Measurements from ENCODE around the gene DIS3.

DNA sequence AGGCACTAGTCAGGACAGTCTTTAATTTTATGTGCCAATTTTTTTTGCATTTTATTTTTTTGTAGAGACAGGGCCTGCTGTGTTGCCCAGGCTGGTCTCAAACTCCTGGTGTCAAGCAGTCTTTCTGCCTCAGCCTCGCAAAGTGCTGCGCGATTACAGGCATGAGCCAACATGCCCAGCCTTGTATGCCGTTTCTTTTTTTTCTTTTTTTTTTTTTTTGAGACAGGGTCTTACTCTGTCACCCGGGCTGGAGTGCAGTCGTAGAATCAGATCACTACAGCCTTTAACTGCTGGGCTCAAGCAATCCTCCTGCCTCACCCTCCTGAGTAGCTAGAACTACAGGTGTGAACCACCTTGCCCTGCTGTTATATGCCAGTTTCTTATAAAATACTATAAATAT lies 27.6 kb downstream of the DIS3 start:
- TF ChIP-seq SMC3 (conservative IDR thresholded peaks at IDR 0.05; ENCODE audit: insufficient read depth, low read depth, low read length) (no peak), NR3C1 (CRISPR knock-in tag; IDR thresholded peaks at IDR 0.05) (no peak), ZNF699 (CRISPR knock-in tag; IDR thresholded peaks at IDR 0.05; ENCODE audit: insufficient replicate concordance) (no peak), ZNF124 (CRISPR knock-in tag; IDR thresholded peaks at IDR 0.05) (no peak), RCOR1 (IDR thresholded peaks at IDR 0.05; ENCODE audit: borderline replicate concordance in 1 of 2, low read depth in 2 of 2, low read length in 2 of 2) (no peak), ZNF589 (CRISPR knock-in tag; IDR thresholded peaks at IDR 0.05; ENCODE audit: low read depth) (no peak)
